ENCODE results near the gene GPR152. TPM values are rescaled to one million over a fixed set of nuclear protein-coding genes. Genes with fewer than 3 reads are reported as not detected.

Gene GPR152
- total and polyA plus RNA-seq, 2 donors (not counting 3 experiments of a cell fraction or from before 2014, with no cell fraction given) = not detected

DNA sequence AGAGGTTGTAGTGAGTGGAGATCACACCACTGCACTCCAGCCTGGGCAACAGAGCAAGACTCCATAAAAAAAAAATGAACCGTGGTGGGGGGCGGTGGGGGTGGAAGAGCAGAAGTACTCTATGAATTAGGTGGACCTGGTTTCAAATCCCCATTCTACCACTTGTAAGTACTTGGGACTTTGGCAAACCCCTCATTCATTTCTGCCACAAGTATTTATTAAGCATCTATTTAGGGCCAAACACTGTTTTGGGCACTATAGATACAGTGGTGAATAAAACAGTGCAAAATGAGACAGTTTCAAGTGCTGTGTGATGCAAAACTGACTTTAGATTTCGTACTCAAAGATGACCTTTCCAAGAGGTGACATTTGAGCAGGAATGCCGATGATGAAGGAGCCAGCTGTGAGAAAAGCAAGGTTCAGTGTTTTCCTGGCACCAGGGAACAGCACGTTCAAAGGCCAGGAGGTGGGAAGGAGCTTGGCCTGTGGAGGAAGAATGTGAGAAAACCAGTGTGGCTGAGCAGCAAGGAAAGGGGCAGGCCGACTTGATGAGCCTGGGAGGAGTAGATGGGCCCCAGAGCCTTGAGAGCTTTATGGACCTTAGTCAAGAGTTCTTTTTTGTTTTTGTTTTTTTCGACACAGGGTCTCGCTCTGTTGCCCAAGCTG lies 17.9 kb upstream of the GPR152 start:
- Histone ChIP-seq H3K4me3 (replicated peaks in 1 of 3; ENCODE audit: insufficient read depth in 1 of 3, low read depth in 1 of 3, low read length in 3 of 3) (no peak overlapping the region), H3K27me3 (ENCODE audit: control insufficient read depth in 2 of 2, insufficient read depth in 2 of 2, low read length in 2 of 2) (peaks cover 0 to 6% of the 10 kb centered on the region in 2 experiments), H3K9me1 (replicated peaks; ENCODE audit: control insufficient read depth, extremely low read depth, insufficient read depth, low read length) (no peaks in the 10 kb centered on the region), H3K4me1 (ENCODE audit: control insufficient read depth, extremely low read depth, insufficient read depth, low read length) (peaks cover 6% of the 10 kb centered on the region), H3K9me3 (replicated peaks; ENCODE audit: control insufficient read depth, insufficient read depth, low read length) (no peaks in the 10 kb centered on the region), H4K20me1 (replicated peaks; ENCODE audit: control insufficient read depth, extremely low read depth, insufficient read depth, low read length) (no peaks in the 10 kb centered on the region), H3K36me3 (ENCODE audit: control insufficient read depth in 2 of 2, extremely low read depth in 1 of 2, insufficient read depth in 2 of 2, low read length in 2 of 2) (no peaks in the 10 kb centered on the region), H3K79me2 (ENCODE audit: control insufficient read depth, insufficient read depth, low read length) (no peaks in the 10 kb centered on the region), H2AFZ (ENCODE audit: low read depth, low read length) (no peak overlapping the region), H3K9ac (replicated peaks; ENCODE audit: extremely low read depth, insufficient read depth, low read length) (no peak overlapping the region), H3K27ac (ENCODE audit: insufficient read depth, low read depth, low read length) (no peak overlapping the region), H3K4me2 (ENCODE audit: insufficient read depth, low read length) (no peak overlapping the region)
- no peak for FAIRE-seq
- dilution Hi-C loops (cut with MboI; ENCODE audit: extremely low pct_ligation_motif_present, low sequenced_read_pairs) (no loop called here), intact Hi-C loops (cut with micrococcal nuclease) (loop anchor here (1.0 kb wide), 1 partner anchor 34 kb away; no protein-coding TSS in a partner anchor)
- TF ChIP-seq MYC (IDR thresholded peaks at IDR 0.05; ENCODE audit: low read depth, low read length) (no peak), POLR2AphosphoS5 (IDR thresholded peaks at IDR 0.05; ENCODE audit: insufficient read depth, low read depth, low read length) (no peak), JUN (IDR thresholded peaks at IDR 0.05; ENCODE audit: borderline replicate concordance, insufficient read depth, insufficient read length, low read depth) (no peak), MAX (IDR thresholded peaks at IDR 0.05; ENCODE audit: insufficient read depth, insufficient read length) (no peak), POLR2A (IDR thresholded peaks at IDR 0.05; ENCODE audit: low read depth, low read length) (no peak), EZH2 (IDR thresholded peaks at IDR 0.05; ENCODE audit: borderline replicate concordance, low read depth, low read length, severe bottlenecking) (no peak), GATA2 (IDR thresholded peaks at IDR 0.05; ENCODE audit: insufficient read depth, insufficient read length, low read depth, low read length) (no peak), CTCF (IDR thresholded peaks at IDR 0.05; ENCODE audit: extremely low read depth in 1 of 2, insufficient read depth in 1 of 2, low read depth in 1 of 2, low read length in 2 of 2) (no peak), FOS (IDR thresholded peaks at IDR 0.05; ENCODE audit: borderline replicate concordance, insufficient read depth, low read length) (no peak)
- DNase-seq (ENCODE audit: low read depth, low spot score) = no peak
- ChIA-PET CTCF (interaction anchor here (0.9 to 2.1 kb wide), 3 partner anchors 19 to 116 kb away, joined by 3 to 10 read pairs (median 4); partner anchors contain the start of gene PPP1CA), POLR2A (no interaction called here)
- BruUV-seq (replicated peaks) = no TSS peak

All from endothelial cell of umbilical vein (primary cell).